A673 (cell line): Measurements from ENCODE around the gene FAM174C. TPM values are rescaled to one million over a fixed set of nuclear protein-coding genes. Genes with fewer than 3 reads are reported as not detected.

Experiments
- BruUV-seq: library from RNA; stranded (reverse); fragments of 400-500 nt; replicated peaks from 2 replicates; lab custom pipeline; 2021; lab: Mats Ljungman, UMichigan
- CTCF ChIA-PET: fragments of 300-600 bp; sonication (Branson Sonifier 250); formaldehyde crosslinking; loops from one replicate; lab custom pipeline; 2022; ENCODE audit warnings: antibody characterized with exemption; lab: Charles Lee
- POLR2A ChIA-PET: fragments of 300-600 bp; sonication (Branson Sonifier 250); formaldehyde crosslinking; loops from one replicate; lab custom pipeline; 2022; ENCODE audit warnings: antibody characterized with exemption; ENCODE audit not compliant: low non-redundant PET; lab: Charles Lee
- DNase-seq: peaks from one replicate; pipeline ENCODE4 v3.0.0-alpha.2; 2015; ENCODE audit warnings: low spot score
- H3K27ac ChIP-seq: fragments of 200-600 bp; sonication (generic); 2 replicates; pipeline ENCODE4 v1.5.1; 2016; ENCODE audit warnings: mixed run types, low read depth, mild to moderate bottlenecking, mixed read lengths, antibody characterized with exemption, low read length; ENCODE audit not compliant: poor library complexity, severe bottlenecking
- H3K27me3 ChIP-seq: fragments of 200-600 bp; sonication (generic); replicated peaks from 2 replicates; pipeline ENCODE4 v1.6.1; 2017; ENCODE audit warnings: mixed run types, low read depth, mild to moderate bottlenecking, mixed read lengths, antibody characterized with exemption, low read length; ENCODE audit not compliant: insufficient read depth, poor library complexity
- H3K36me3 ChIP-seq: fragments of 200-600 bp; sonication (generic); 2 replicates; pipeline ENCODE4 v1.6.1; 2016; ENCODE audit warnings: mixed run types, mild to moderate bottlenecking, mixed read lengths, antibody characterized with exemption, low read length; ENCODE audit not compliant: insufficient read depth, poor library complexity, severe bottlenecking
- H3K4me1 ChIP-seq: fragments of 200-600 bp; sonication (generic); 2 replicates; pipeline ENCODE4 v1.6.1; 2017; ENCODE audit warnings: mixed run types, mild to moderate bottlenecking, mixed read lengths, antibody characterized with exemption, low read length; ENCODE audit not compliant: insufficient read depth, poor library complexity, severe bottlenecking
- H3K4me3 ChIP-seq: fragments of 200-600 bp; sonication (generic); 2 replicates; pipeline ENCODE4 v1.5.1; 2016; ENCODE audit warnings: low read depth, mixed run types, mild to moderate bottlenecking, mixed read lengths, low read length; ENCODE audit not compliant: poor library complexity, severe bottlenecking
- H3K9me3 ChIP-seq: fragments of 200-600 bp; sonication (generic); 2 replicates; pipeline ENCODE4 v1.6.1; 2016; ENCODE audit warnings: mixed run types, low read depth, mild to moderate bottlenecking, mixed read lengths, antibody characterized with exemption, low read length; ENCODE audit not compliant: poor library complexity, severe bottlenecking
- CTCF ChIP-seq: fragments of 300-800, 200-600 bp; sonication (generic); conservative IDR thresholded peaks from 2 replicates; pipeline ENCODE4 v1.5.1; 2017; ENCODE audit warnings: low read depth, mild to moderate bottlenecking, antibody characterized with exemption, low read length, moderate library complexity, mixed read lengths
- EZH2 ChIP-seq: fragments of 200-600 bp; sonication (generic); IDR thresholded peaks from 2 replicates; pipeline ENCODE4 v1.6.1; 2017; ENCODE audit warnings: borderline replicate concordance, low read depth, mild to moderate bottlenecking, mixed read lengths, antibody characterized with exemption, low read length; ENCODE audit not compliant: poor library complexity, severe bottlenecking
- intact Hi-C: fragments of 100-400 bp; cut with micrococcal nuclease; formaldehyde crosslinking; loops from one replicate; pipeline ENCODE4 v1.10.0; 2022; ENCODE audit not compliant: unreplicated experiment
- total RNA-seq: library from RNA; stranded (reverse); gene quantifications from 2 replicates; pipeline ENCODE4 v1.2.3, GENCODE V29; 2021

Gene FAM174C
- total RNA-seq, 1 experiment from 2014 or later: 88.6 TPM

GRCh38 chr19:1284293-1284978, 9.1 kb downstream of the FAM174C start:
- CTCF ChIA-PET: no interaction called here
- DNase-seq: no peak
- intact Hi-C loops: no loop called here
- Histone ChIP-seq H3K9me3 (no peaks in the 10 kb centered on the region), H3K27ac (no peak overlapping the region), H3K27me3 (peaks cover 33% of the 10 kb centered on the region), H3K36me3 (peaks cover 2% of the 10 kb centered on the region), H3K4me1 (peaks cover 7% of the 10 kb centered on the region), H3K4me3 (no peak overlapping the region)
- no peak for TF ChIP-seq EZH2
- no peak for TF ChIP-seq CTCF
- no TSS peak for BruUV-seq
- POLR2A ChIA-PET: no interaction called here

GRCh38 chr19:1284979-1285736, 9.8 kb downstream of the FAM174C start:
- H3K36me3 ChIP-seq: no peaks in the 10 kb centered on the region
- BruUV-seq: no TSS peak
- peaks cover 33% of the 10 kb centered on the region for H3K27me3 ChIP-seq
- no peak for DNase-seq
- ChIA-PET CTCF (no interaction called here), POLR2A (no interaction called here)
- peak overlapping the region; percentile 15 for H3K4me3 ChIP-seq
- H3K4me1 ChIP-seq: peaks cover 7% of the 10 kb centered on the region
- no peak overlapping the region for H3K27ac ChIP-seq
- no peaks in the 10 kb centered on the region for H3K9me3 ChIP-seq
- TF ChIP-seq CTCF (no peak), EZH2 (peak; percentile 53)
- intact Hi-C loops: no loop called here

GRCh38 chr19:1285737-1286360, 10.5 kb downstream of the FAM174C start, which contains the start of gene EFNA2:
EFNA2 (plus strand) TSS chr19:1285873; CDS start chr19:1286169, 296 bp downstream.
- no peak for DNase-seq
- H3K4me1 ChIP-seq: peaks cover 7% of the 10 kb centered on the region
- no TSS peak for BruUV-seq
- intact Hi-C loops: no loop called here
- peaks cover 33% of the 10 kb centered on the region for H3K27me3 ChIP-seq
- peak within 1 kb of the TSS; percentile 41 for H3K4me3 ChIP-seq
- H3K9me3 ChIP-seq: no peaks in the 10 kb centered on the region
- H3K27ac ChIP-seq: no peak within 1 kb of the TSS
- TF ChIP-seq EZH2: no peak
- TF ChIP-seq CTCF: no peak
- no peaks in the 10 kb centered on the region for H3K36me3 ChIP-seq
- CTCF ChIA-PET: no interaction called here
- POLR2A ChIA-PET: no interaction called here
